GM21423 (cell line): ENCODE data around the gene GDPGP1.
A peak's percentile ranks its signal among the peaks of the same experiment; 100 is the strongest.
"Not testable (repeated sequence)": the region's sequence is repeated elsewhere in the genome, so short reads cannot be mapped to it uniquely, and the experiment has no call there.

Experiments used
- ATAC-seq: cut with Tn5 transposase; IDR thresholded peaks from one replicate; pipeline ENCODE4 v1.9.1; 2021; ENCODE audit warnings: mild to moderate bottlenecking, moderate library complexity; ENCODE audit not compliant: unreplicated experiment

GDPGP1 gene, protein sequence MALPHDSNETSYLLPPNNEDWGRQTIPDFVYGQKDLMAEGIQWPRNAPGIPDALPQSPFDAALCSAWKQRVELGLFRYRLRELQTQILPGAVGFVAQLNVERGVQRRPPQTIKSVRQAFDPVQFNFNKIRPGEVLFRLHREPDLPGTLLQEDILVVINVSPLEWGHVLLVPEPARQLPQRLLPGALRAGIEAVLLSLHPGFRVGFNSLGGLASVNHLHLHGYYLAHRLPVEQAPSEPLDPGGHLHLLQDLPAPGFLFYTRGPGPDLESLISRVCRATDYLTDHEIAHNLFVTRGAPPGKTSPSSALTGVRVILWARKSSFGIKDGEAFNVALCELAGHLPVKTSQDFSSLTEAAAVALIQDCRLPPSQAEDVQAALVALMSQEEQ

DNA sequence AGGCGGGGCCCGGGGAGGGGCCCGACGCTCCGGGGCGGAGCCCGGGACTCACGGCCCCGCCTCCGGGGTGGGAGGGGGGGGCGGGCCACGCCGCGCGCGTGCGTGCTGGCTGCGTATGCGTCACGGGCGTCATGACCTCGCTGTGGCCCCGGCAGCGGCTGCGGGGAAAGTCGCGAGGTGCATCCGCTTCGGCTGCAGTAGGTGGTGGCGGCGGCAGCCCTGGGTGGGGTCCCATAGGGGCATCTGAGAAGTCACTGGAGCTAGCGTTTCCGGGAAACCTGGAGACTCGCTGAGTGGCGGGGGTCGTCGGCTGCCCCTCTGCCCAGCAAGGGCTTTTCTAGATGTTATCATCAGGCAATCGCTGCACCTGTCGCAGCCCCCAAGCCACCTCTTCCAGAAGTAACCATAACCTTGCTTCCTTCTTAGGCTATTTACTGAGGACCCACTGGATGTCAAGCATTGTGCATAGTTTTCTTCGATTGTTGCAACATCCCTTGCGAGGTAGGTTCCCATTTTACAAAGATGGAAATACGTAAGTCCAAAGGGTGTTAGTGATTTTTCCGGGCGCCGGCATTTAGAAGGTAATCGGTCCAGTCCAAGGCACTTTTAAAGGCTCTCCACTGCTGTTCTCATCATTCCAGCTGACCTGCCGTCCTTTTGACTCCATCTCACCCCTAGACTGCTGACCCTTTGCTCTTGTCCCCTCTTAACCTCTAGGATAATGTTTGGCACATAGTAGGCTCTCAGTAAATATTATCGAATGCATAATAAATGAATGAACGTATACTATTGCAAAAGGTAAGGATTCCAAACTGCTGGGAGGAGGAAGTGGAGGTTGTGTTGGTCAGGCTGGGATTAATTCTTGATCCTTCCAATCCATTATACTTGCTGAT is at the start of gene GDPGP1:
TSS of gene GDPGP1 (plus strand) at position 114 of the 893 bp plus-strand sequence. CDS start 6,700 bp downstream, outside the sequence.
- ATAC-seq = peak; percentile 69

DNA sequence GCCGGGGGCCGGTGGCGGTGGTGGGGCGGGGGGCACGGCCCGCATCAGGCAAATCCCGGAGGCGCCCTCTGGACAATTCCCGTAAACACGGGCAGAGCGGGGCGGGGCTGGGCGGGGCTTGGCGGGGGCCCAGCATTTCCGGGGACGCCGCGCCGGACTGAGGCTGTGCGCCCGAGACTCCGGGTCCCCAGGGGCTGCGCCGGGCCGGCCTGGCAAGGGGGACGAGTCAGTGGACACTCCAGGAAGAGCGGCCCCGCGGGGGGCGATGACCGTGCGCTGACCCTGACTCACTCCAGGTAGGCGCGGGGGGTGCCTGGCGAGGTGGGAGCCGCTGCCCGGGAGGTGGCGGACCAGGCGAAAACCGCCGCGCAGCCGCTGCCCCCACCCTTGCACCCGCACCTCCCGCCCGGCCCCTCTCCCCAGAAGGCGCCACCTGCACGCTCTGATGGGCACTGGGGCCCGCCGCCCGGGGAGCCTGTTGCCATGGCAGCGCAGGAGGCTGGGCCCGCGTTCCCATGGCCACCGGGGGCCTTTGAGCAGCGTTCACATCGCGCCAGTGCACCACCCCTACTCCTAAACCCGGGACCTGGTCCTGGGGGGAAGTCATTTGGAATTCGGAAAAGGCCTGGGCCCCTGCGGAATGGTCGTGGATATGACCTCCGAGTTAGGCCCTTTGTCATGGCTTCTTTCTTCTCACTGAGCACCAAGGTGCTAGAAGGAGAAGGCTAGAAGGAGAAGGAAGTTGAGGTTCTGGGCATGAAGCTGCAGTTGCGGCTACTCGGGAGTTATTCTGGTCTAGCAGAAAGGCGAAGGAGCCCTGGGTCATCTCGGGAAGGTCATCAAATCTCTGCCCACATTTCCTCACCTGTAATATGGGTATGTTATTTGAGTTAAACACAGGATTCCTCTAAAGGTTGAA is 49.0 kb upstream of the GDPGP1 start:
- ATAC-seq = peak; percentile 70

DNA sequence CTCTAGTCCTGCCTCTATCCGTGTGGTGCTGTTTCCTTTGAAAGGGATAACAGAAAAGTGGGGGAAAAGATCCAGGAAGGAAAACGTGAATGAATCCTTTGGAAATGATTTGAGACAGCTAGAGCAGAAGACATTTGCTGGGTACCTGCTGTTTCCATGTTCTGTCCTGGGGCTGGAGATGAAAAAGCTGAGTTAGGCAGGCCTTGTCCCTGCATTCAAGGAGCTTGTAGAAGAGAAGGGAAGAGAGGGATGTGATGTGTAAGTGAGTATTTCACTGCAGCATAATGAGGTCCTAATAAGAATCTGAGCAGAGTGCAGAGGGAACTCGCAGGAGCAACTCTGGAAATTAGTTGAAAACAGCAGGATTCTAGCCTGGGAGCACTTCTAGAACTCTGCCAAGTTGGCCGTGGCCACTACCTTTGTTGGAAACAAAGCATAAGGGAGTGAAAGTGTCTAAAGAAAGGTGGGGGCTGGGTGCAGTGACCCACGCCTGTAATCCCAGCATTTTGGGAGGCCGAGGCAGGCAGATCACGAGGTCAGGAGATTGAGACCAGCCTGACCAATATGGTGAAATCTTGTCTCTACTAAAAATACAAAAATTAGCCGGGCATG is 46.6 kb upstream of the GDPGP1 start:
- ATAC-seq = no peak

DNA sequence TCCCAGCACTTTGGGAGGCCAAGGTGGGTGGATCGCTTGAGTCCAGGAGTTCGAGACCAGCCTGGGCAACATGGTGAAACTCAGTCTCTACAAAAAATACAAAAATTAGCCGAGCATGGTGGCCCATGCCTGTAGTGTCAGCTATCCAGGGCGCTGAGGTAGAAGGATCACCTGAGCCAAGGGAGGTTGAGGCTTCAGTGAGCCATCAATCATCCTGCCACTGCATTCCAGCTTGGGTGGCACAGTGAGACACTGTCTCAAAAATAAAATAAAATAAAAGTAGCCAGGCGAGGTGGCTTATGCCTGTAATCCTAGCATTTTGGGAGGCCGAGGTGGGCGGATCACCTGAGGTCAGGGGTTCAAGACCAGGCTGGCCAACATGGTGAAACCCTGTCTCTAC is 45.9 kb upstream of the GDPGP1 start:
- not testable (repeated sequence) for ATAC-seq

DNA sequence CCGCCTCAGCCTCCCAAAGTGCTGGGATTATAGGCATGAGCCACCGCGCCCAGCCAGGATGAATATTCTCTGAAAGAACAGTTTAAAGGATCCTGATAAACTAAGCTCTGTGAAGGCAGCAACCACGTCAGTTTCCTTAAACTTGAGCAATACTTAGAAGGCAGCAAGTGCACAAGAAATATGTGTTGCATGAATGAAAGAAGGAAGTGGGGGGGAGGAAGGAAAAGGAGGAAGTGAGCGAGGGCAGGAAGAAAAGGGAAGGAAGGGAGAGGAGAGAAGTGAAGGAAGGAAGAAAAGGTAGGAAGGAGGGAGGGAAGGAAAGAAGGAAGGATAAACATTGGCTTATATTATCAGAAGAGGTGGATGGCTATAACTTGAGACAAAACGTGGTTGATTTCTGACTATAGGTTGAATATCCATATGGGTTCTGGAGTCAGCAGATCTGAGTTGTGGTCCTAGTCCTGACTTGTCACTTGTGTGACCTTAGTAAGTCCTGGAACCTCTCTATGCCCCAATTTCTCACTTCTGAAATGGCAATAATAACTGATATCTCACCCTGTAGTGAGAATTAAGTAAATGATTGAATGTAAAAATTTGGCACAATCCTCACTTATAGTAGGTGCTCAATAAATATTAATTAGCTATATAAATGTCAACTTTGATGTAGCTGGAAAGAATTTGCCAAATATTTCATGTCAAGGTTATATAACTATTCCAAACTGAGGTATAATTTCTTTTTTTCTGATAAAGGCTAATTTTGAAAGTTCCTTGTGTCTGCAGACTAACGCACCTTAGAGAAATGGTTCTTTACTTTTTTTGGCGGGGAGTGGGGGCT is 44.9 kb upstream of the GDPGP1 start:
- ATAC-seq = no peak

DNA sequence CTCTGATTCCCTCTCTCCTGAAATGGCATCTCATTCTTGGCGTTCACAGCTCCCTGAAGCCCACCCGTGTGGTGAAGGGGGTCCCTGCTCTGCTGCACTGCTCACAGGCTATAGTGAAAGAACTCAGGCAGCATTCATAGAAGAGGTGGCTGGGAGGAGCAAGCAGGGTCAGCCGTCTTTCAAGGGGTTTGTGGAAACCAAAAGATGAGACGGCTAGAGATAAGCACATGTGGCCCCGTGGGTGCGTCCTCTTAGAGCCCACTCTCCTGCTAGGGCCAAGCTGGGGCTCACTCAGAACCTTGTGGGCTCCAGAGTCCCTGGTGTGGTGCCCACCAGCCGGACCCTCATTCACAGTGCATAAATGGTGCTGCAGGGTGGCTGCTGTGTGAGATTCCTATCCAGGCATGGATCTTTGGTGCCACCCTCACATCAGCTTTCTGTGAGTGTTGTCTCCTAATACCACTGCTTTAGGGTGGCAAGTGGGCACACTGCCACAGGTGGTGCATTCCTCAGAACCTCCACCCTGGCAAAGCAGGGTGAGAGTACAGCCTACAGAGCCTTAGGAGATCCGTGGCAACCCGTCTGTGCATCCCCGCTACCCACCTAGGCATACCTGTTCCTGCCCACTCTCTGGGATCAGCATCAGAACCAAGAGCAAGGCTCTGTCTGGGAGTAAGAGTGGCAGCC is 44.1 kb upstream of the GDPGP1 start:
- no peak for ATAC-seq

DNA sequence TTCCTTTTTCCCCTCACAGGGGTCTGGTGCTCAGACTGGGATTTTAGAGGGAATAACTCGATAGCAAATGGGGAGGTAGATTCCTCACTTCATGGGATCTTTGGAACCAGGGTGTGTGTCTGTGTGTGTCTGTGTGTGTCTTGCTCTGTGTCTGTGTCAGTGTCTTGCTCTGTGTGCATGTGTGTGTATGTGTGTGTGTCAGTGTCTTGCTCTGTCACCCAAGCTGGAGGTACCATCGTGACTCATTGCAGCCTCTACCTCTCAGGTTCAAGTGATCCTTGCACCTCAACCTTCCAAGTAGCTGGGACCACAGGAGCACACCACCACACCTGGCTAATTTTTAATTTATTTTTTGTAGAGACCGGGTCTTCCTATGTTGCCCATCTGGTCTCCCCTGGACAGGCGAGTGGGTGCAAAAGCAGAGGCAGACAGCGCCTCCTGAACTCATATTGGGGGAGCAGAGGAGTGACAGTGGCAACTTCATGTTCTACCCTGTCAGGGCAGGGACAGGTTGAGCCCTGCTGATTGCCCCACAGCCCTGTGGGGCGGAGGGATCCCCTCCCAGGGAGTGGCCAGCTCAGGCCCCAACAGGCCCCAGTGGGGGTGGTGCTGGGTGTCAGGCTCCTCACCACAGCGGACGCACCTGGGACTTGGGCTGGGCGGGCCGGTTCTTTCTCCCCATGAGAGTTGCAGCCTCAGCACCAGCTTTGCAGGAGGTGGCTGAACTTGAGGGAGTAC is 43.2 kb upstream of the GDPGP1 start:
- ATAC-seq = peak; percentile 47

DNA sequence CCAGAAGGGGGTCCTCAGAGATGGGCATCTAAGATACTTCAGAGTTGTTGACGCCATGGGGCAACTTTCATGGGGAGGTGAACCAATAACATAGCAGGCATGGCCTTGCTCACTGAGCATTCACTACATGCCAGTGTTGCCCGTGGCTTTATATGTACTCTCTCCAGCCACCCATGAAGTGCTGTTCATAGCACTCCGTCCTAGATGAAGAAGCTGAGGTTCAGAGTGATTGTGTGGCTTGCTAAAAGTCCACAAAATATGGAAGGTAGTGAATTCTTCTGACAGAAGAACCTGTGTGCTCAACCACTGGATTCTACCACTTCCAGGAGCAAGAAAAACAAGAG is 42.7 kb upstream of the GDPGP1 start:
- peak; percentile 8 for ATAC-seq

DNA sequence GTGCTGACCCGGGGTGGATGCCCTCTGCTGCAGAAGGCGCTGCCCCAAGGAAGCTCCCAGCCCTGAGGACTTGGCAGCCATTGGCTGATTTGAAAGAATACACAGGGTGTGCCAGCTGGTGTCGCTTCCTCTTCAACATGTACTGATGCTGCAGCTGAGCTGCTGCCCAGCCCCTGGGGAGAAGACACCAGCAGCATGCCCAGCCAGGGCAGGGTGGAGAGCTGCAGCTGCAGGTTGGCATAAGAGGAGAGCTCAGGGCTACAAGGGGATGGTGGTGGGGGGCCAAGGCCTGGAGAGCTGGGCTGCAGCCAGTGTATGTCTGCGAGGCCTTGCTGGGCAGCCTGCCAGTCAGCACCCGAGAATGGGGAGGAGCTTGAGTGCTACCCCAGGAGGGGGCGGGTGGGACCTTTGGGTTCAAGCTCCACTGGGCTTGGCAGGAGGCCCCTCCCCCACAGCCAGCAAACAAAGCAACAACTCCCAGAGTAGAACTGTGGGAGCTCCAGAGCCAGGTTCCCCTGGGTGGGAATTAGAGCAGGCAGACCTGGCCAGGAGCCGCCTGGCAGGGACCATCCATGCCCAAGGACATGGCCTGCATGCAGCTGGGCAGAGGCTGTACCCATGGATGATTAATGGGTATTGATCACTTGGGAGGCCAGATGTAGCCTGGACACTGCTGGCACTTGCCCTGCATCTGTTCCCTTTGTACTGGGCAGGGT is 42.1 kb upstream of the GDPGP1 start:
- ATAC-seq = peak; percentile 59

DNA sequence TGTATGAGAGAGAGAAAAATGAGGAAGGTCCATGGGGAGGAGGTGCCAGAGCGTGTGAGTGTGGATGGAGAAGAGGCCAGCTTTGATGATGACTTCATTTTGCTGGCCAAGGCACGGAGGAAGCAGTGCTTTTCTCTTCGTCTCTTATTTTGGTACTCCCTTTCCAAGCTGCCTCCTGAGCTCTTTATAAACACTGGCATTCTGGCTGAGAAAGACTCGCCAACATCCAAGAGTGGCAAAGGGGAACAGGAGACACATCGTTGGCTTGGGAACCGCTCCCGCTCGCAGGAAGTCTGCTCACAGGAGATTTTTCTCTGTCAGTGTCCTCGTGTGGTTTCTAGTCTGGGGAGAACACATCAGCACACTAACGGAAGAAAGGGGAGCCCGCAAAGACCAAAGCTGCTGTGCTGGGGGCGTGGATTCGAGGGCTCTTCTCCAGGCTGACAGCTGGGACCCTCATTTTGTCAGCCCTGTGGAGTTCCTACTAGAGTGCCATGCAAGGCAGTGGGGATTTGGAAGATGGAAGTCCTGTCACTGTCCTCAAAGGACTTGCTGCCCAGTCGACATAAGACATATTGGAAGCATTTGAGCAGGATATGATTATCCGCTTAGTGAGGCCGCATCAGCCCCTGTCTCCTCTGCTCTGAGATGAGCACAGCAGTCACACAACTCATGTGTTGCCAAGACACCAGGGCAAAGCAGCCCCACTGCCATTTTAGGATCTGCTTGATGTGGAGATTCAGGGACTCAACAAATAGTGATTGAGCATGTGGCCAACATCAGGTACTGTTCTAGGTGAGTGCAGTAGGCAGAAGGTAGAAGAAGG is 40.8 kb upstream of the GDPGP1 start:
- ATAC-seq = no peak

DNA sequence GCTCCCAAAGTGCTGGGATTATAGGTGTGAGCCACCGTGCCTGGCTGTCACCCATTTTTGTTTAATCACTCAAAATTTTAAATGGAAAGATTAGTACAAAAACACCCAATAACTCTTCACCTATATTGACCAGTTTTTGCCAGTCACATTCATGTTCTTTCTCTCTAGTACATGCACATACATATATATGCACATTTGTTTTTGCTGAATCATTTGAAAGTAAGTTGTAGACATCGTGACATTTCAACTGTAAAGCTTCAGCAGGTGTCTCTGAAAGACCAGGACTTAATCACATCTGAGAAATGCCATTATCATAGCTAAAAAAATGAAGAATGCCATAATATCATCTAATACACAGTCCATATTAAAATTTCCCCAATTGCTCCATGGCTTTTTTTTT is 39.4 kb upstream of the GDPGP1 start:
- no peak for ATAC-seq

DNA sequence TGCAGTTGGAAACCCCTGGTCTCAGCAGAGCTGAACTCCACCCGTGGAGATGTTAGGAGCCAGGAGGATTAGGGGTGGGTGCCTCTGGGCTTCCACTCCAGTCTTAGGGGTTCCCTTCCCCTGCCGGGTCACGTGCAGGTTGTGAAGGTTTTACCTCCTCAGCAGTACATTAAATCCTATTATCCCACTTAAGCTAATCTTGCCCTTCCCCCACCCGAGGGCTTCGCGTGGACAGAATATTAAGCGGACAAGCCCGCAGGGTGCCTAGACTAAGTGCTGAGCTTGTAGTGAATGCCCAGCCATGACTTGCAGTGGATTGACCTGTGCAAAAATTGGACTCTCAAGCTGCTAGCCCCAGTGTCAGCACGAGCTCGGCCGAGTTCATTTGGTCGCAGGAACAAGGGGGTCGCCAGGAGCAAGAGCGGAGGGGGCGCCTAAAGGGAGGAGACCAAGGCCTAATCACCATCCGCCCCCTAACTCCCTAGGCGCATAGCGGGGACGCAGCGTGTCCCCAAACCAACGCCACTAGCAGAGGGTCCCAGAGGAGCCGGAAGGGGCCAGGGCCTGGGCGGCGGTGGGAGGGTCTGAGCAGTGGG is 33.4 kb upstream of the GDPGP1 start:
- ATAC-seq = peak; percentile 7

DNA sequence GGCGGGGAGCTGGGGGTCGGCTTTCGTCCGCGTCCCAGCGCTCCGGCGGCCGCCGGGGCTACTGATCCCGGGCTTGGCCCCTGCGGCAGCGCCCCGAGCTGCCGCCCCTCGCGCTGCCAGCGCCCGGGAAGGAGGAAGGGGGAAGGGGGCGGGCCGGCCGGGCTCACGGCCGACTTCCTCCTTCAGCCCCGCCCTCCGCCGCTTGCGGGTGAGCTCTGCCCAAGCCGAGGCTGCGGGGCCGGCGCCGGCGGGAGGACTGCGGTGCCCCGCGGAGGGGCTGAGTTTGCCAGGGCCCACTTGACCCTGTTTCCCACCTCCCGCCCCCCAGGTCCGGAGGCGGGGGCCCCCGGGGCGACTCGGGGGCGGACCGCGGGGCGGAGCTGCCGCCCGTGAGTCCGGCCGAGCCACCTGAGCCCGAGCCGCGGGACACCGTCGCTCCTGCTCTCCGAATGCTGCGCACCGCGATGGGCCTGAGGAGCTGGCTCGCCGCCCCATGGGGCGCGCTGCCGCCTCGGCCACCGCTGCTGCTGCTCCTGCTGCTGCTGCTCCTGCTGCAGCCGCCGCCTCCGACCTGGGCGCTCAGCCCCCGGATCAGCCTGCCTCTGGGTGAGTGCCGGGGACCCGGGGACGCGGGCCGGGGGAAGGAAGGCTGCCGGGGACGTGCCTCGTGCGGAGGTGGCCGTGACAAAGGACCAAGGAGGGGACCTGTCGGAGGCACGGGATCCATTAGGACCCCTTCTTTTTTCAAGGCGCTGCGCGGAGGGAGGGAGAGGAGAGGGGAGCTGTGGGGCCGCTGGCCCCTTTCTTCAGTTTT is 32.7 kb upstream of the GDPGP1 start, which contains the start of gene SEMA4B:
TSS of gene SEMA4B (plus strand) at position 201 of the 814 bp plus-strand sequence. CDS start at position 450, 249 bp downstream.
- peak; percentile 84 for ATAC-seq

DNA sequence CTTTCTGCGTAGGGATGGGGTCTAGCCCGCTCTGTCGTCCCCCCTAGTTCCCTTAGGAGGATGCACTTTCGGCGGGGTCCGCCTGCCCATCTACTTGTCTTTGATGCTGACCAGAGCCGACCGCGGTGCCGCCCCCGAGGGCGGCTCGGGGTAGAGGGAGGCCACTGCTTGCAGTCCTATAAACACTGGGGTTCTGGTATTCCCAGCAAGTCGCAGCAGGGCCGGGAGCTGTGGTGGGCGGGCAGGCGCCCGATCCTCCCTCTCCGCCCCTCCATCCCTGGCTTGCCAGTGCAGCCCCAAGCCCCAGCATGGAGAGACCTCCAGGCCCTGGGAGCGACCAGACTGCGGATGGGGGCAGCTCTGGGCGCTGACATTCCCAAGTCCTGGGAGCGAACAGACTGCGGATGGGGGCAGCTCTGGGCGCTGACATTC is 32.0 kb upstream of the GDPGP1 start:
- no peak for ATAC-seq

DNA sequence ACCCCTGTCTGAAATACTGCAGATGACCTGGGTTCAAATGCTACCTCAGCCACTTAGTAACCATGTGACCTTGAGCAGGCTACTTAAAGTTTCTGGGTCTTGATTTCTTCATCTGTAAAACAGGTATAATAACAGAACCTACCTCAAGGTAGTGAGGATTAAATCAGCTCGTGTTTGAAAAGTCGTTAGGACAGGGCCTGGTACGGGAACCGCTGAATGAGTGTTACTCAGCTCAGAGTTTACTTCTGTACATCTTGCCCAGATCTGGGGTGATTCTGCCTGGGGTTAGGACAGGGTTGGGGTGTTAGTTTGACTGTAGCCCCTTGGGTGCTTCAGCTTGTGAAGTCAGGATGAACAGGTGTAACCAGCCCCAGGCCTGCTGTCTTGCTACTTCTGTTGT is 31.1 kb upstream of the GDPGP1 start:
- ATAC-seq = no peak
